Natural killer cell (primary cell): ENCODE data around the gene TMEM87B. TPM values are rescaled to one million over a fixed set of nuclear protein-coding genes. Genes with fewer than 3 reads are reported as not detected.

Experiments used
- ATAC-seq, 3 donors: fragments of 150-1000 bp in 2 of 3; fragments of 200-7000 bp in 1 of 3; cut with Tn5 transposase; 1 replicate in 1 of 3; 2 replicates in 2 of 3; pipeline ENCODE4 v1.10.0; 2021; ENCODE audit warnings: mild to moderate bottlenecking in 2 of 3, moderate library complexity in 2 of 3
- DNase-seq, 2 donors: peaks; one replicate each; pipeline versions ENCODE4 v3.0.0 to v3.0.0-alpha.2; 2013 to 2021; ENCODE audit warnings: mixed read lengths in 1 of 2
- H3K27ac ChIP-seq: one replicate; pipeline ENCODE4 v1.5.1; 2013; ENCODE audit warnings: mild to moderate bottlenecking, low read length
- H3K27me3 ChIP-seq: one replicate; pipeline ENCODE4 v1.6.1; 2013; ENCODE audit warnings: low read length; ENCODE audit not compliant: control insufficient read depth, insufficient read depth
- H3K36me3 ChIP-seq: one replicate; pipeline ENCODE4 v1.6.1; 2013; ENCODE audit warnings: low read length; ENCODE audit not compliant: control insufficient read depth, insufficient read depth
- H3K4me1 ChIP-seq: one replicate; pipeline ENCODE4 v1.6.1; 2013; ENCODE audit warnings: low read length; ENCODE audit not compliant: control insufficient read depth, insufficient read depth
- H3K4me3 ChIP-seq: one replicate; pipeline ENCODE4 v1.5.1; 2013; ENCODE audit warnings: low read length
- H3K9me3 ChIP-seq: one replicate; pipeline ENCODE4 v1.6.1; 2013; ENCODE audit warnings: low read length; ENCODE audit not compliant: control insufficient read depth, insufficient read depth
- H3K27ac Mint-ChIP-seq, 2 donors: one replicate each; pipeline ENCODE4 v1.8.0; 2022; ENCODE audit warnings: mild to moderate bottlenecking in 2 of 2, mixed read lengths in 2 of 2, moderate library complexity in 1 of 2
- H3K27me3 Mint-ChIP-seq, 2 donors: one replicate each; pipeline ENCODE4 v1.8.0; 2022; ENCODE audit warnings: low read depth in 2 of 2, mixed read lengths in 2 of 2
- H3K36me3 Mint-ChIP-seq: one replicate; pipeline ENCODE4 v1.8.0; 2022; ENCODE audit warnings: mixed read lengths
- H3K4me1 Mint-ChIP-seq, 2 donors: one replicate each; pipeline ENCODE4 v1.8.0; 2022; ENCODE audit warnings: mixed read lengths in 2 of 2
- H3K4me3 Mint-ChIP-seq: one replicate; pipeline ENCODE4 v1.8.0; 2022; ENCODE audit warnings: mild to moderate bottlenecking, moderate library complexity, mixed read lengths
- H3K9me3 Mint-ChIP-seq, 2 donors: one replicate each; pipeline ENCODE4 v1.8.0; 2022; ENCODE audit warnings: mixed read lengths in 2 of 2
- WGBS: methylation state at CpG from one replicate; pipeline ENCODE4 v1.1.7; 2013; ENCODE audit warnings: missing lambda C conversion rate; ENCODE audit not compliant: insufficient coverage; 5-methylcytosine and 5-hydroxymethylcytosine counted together
- intact Hi-C: fragments of 100-400 bp; cut with micrococcal nuclease; formaldehyde crosslinking; loops from one replicate; pipeline ENCODE4 v1.14.2; 2022
- total RNA-seq, 4 donors: library from RNA; stranded (reverse); fragments of 120-200 nt in 1 of 4; gene quantifications; one replicate each; pipeline versions ENCODE4 v1.2.3 to v1.2.4, GENCODE V29; 2013 to 2022
- TF ChIP-seq, protein P1 (sequence below): fragments of 200-600 bp; IDR thresholded peaks from one replicate; pipeline ENCODE4 v1.8.0; 2022; ENCODE audit warnings: antibody characterized with exemption

The TMEM87B gene
- total RNA-seq, 3 donors from 2014 or later (not counting 1 experiment from before 2014, with no cell fraction given): 9.6 to 15.7 (median 13.6) TPM

DNA sequence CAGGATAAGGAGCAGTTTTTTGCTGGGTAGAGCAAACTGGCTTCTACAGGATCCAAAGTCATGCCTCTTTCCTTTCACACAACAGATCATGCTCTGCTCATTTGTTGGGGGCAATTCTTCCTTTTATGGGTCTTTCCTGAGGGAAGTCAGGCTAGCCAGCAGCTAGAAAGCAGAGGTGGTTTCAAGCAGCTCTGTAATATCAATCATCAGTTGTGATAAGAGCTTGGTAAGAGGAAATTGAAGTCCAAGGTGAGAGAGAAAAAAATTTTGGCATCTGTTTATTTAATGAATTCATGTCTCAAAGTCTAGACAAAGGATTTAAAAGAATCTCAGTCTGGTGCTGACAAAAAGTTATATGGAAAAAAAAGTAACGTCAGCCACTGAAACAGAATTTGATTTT, 6.2 kb downstream of the TMEM87B start:
- WGBS: 100% methylated on average over 1 of the region's 1 CpG
- Mint-ChIP-seq H3K4me1 (peaks cover 47 to 49% of the 10 kb centered on the region in 2 donors), H3K27me3 (no peaks in the 10 kb centered on the region), H3K9me3 (no peaks in the 10 kb centered on the region), H3K27ac (no peak overlapping the region), H3K36me3 (peaks cover 6% of the 10 kb centered on the region), H3K4me3 (no peak overlapping the region)
- no peaks in the 10 kb centered on the region for H3K27me3 ChIP-seq
- peaks cover 32% of the 10 kb centered on the region for H3K36me3 ChIP-seq
- peaks cover 2% of the 10 kb centered on the region for H3K4me1 ChIP-seq
- DNase-seq: no peak
- no peak overlapping the region for H3K27ac ChIP-seq
- TF ChIP-seq, protein P1, sequence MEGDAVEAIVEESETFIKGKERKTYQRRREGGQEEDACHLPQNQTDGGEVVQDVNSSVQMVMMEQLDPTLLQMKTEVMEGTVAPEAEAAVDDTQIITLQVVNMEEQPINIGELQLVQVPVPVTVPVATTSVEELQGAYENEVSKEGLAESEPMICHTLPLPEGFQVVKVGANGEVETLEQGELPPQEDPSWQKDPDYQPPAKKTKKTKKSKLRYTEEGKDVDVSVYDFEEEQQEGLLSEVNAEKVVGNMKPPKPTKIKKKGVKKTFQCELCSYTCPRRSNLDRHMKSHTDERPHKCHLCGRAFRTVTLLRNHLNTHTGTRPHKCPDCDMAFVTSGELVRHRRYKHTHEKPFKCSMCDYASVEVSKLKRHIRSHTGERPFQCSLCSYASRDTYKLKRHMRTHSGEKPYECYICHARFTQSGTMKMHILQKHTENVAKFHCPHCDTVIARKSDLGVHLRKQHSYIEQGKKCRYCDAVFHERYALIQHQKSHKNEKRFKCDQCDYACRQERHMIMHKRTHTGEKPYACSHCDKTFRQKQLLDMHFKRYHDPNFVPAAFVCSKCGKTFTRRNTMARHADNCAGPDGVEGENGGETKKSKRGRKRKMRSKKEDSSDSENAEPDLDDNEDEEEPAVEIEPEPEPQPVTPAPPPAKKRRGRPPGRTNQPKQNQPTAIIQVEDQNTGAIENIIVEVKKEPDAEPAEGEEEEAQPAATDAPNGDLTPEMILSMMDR: no peak
- no peak for ATAC-seq
- H3K9me3 ChIP-seq: no peaks in the 10 kb centered on the region
- H3K4me3 ChIP-seq: no peak overlapping the region
- intact Hi-C loops: no loop called here

DNA sequence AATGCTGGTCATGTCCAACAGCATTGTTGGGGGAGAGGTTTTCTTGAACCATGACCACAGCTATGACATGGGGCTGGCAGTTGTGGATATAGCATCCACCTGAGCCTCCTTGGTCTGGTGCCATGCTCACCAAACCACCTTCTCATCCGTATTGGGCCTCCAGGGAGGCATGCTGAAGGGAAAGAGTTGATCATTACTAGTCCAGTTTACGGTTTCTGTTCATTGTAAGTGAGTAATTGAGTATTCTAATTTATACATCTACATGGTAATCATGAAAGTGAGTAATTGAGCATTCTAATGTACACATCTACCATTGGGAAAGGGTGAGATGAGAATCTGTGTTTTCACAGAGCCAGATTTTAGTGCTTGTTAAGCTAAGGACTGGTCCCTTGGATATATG, 6.8 kb downstream of the TMEM87B start:
- intact Hi-C loops: no loop called here
- Mint-ChIP-seq H3K9me3 (no peaks in the 10 kb centered on the region), H3K36me3 (peaks cover 6% of the 10 kb centered on the region), H3K4me1 (peaks cover 43% of the 10 kb centered on the region in 2 donors), H3K27ac (no peak overlapping the region), H3K27me3 (no peaks in the 10 kb centered on the region), H3K4me3 (no peak overlapping the region)
- Histone ChIP-seq H3K27me3 (no peaks in the 10 kb centered on the region), H3K36me3 (peaks cover 37% of the 10 kb centered on the region), H3K27ac (no peak overlapping the region), H3K9me3 (no peaks in the 10 kb centered on the region), H3K4me3 (no peak overlapping the region), H3K4me1 (no peaks in the 10 kb centered on the region)
- TF ChIP-seq, protein P1: no peak
- no peak for ATAC-seq
- DNase-seq: no peak
- WGBS: no CpG with 5 or more reads among the region's 2 CpGs

DNA sequence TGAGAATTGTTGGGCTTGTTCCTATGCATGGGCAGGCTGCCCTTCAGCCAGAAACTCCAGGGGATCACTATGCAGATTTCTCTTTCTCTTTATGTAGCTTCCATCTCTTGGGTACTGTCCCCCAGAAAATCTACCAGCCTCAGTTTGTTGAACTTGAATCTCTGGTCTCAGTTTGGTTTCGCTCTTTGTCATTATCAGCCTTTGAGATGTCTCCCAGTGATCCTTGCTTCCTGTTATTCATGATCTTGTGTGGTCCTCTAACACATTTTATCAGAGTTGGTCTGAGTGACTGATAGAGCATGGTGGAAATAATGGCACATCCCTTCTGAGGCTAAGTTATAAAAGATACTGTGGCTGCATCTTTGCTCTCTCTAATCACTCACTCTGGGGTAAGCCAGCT, 7.8 kb downstream of the TMEM87B start:
- peaks cover 35 to 40% of the 10 kb centered on the region in 2 donors for H3K4me1 Mint-ChIP-seq

DNA sequence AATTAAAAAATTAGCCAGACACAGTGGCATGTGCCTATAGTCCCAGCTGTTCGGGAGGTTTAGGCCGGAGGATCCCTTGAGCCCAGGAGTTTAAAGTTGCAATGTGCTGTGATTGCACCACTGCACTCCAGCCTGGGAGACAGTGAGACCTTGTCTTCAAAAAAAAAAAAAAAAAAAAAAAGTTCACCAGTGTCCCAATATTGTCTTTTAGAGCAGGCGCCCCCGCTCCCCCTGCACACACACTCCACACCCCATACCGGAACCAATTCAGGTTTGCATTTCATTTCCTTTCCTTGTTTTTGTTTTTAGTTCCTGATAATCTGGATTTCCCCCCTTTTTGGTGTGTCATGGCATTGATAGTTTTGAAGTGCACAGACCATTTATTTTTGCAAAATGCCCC, 10.4 kb downstream of the TMEM87B start:
- ATAC-seq: no peak
- no peaks in the 10 kb centered on the region for H3K4me1 ChIP-seq
- H3K27ac ChIP-seq: no peak overlapping the region
- H3K4me3 ChIP-seq: no peak overlapping the region
- H3K27me3 ChIP-seq: no peaks in the 10 kb centered on the region
- Mint-ChIP-seq H3K4me3 (no peak overlapping the region), H3K9me3 (peaks cover 0 to 3% of the 10 kb centered on the region in 2 donors), H3K4me1 (peaks cover 33 to 34% of the 10 kb centered on the region in 2 donors), H3K27ac (peak overlapping the region in 1 of 2 donors; percentile 29), H3K27me3 (no peaks in the 10 kb centered on the region), H3K36me3 (peaks cover 14% of the 10 kb centered on the region)
- 96% methylated on average over 2 of the region's 5 CpGs for WGBS
- no peaks in the 10 kb centered on the region for H3K9me3 ChIP-seq
- intact Hi-C loops: no loop called here
- peaks cover 53% of the 10 kb centered on the region for H3K36me3 ChIP-seq
- no peak for DNase-seq
- TF ChIP-seq, protein P1: no peak

More for the DNA sequence above, 7.8 kb downstream of the TMEM87B start:
- intact Hi-C loops: no loop called here
- Histone ChIP-seq H3K27me3 (no peaks in the 10 kb centered on the region), H3K36me3 (peaks cover 45% of the 10 kb centered on the region), H3K27ac (no peak overlapping the region), H3K4me3 (no peak overlapping the region), H3K4me1 (no peaks in the 10 kb centered on the region), H3K9me3 (no peaks in the 10 kb centered on the region)
- H3K9me3 Mint-ChIP-seq: no peaks in the 10 kb centered on the region
- TF ChIP-seq, protein P1: no peak
- no peak for ATAC-seq
- H3K4me3 Mint-ChIP-seq: no peak overlapping the region
- DNase-seq: no peak
- 93% methylated on average over 1 of the region's 1 CpG for WGBS
- H3K27me3 Mint-ChIP-seq: no peaks in the 10 kb centered on the region
- peaks cover 6% of the 10 kb centered on the region for H3K36me3 Mint-ChIP-seq
- no peak overlapping the region for H3K27ac Mint-ChIP-seq
